ENCODE measurements around the gene TMED5.
"Not testable (repeated sequence)": the region's sequence is repeated elsewhere in the genome, so short reads cannot be mapped to it uniquely, and the experiment has no call there.

Gene TMED5

GRCh38 chr1:93179886-93180722 is at the start of gene TMED5:
TMED5 (minus strand) TSS chr1:93180413; CDS start chr1:93180242, 171 bp downstream.
- in situ Hi-C loops (cut with MboI; ENCODE audit: low sequenced_read_pairs): no loop called here

- in situ Hi-C loops (cut with MboI; ENCODE audit: low sequenced_read_pairs): no loop called here
These were observed 42.9 kb upstream of the TMED5 start for GRCh38 chr1:93223023-93223675.

GRCh38 chr1:93221913-93222312 is 41.7 kb upstream of the TMED5 start:
- in situ Hi-C loops (cut with MboI; ENCODE audit: low sequenced_read_pairs): no loop called here

- in situ Hi-C loops (cut with MboI; ENCODE audit: low sequenced_read_pairs): not testable (repeated sequence)
These were observed 40.5 kb upstream of the TMED5 start for GRCh38 chr1:93220716-93221115.

- in situ Hi-C loops (cut with MboI; ENCODE audit: low sequenced_read_pairs): no loop called here
These were observed 39.2 kb upstream of the TMED5 start for GRCh38 chr1:93219443-93219842.

GRCh38 chr1:93215322-93215721 is 35.1 kb upstream of the TMED5 start:
- in situ Hi-C loops (cut with MboI; ENCODE audit: low sequenced_read_pairs): no loop called here

- in situ Hi-C loops (cut with MboI; ENCODE audit: low sequenced_read_pairs): no loop called here
These were observed 27.0 kb upstream of the TMED5 start for GRCh38 chr1:93207211-93207610.

GRCh38 chr1:93206567-93206954 is 26.3 kb upstream of the TMED5 start:
- in situ Hi-C loops (cut with MboI; ENCODE audit: low sequenced_read_pairs): no loop called here

GRCh38 chr1:93205892-93206566 is 25.8 kb upstream of the TMED5 start:
- in situ Hi-C loops (cut with MboI; ENCODE audit: low sequenced_read_pairs): no loop called here

- in situ Hi-C loops (cut with MboI; ENCODE audit: low sequenced_read_pairs): no loop called here
These were observed 20.5 kb upstream of the TMED5 start for GRCh38 chr1:93200714-93201113.

- in situ Hi-C loops (cut with MboI; ENCODE audit: low sequenced_read_pairs): no loop called here
These were observed 19.9 kb upstream of the TMED5 start for GRCh38 chr1:93200086-93200620.

- in situ Hi-C loops (cut with MboI; ENCODE audit: low sequenced_read_pairs): no loop called here
These were observed 18.9 kb upstream of the TMED5 start for GRCh38 chr1:93199150-93199549.

- in situ Hi-C loops (cut with MboI; ENCODE audit: low sequenced_read_pairs): no loop called here
These were observed 16.4 kb upstream of the TMED5 start for GRCh38 chr1:93196591-93196990.

- in situ Hi-C loops (cut with MboI; ENCODE audit: low sequenced_read_pairs): no loop called here
These were observed 14.2 kb upstream of the TMED5 start for GRCh38 chr1:93194231-93194990.

- in situ Hi-C loops (cut with MboI; ENCODE audit: low sequenced_read_pairs): no loop called here
These were observed 10.2 kb upstream of the TMED5 start for GRCh38 chr1:93190432-93190831.

- in situ Hi-C loops (cut with MboI; ENCODE audit: low sequenced_read_pairs): no loop called here
These were observed 6.5 kb upstream of the TMED5 start for GRCh38 chr1:93186667-93187066.

- in situ Hi-C loops (cut with MboI; ENCODE audit: low sequenced_read_pairs): no loop called here
These were observed 755 bp upstream of the TMED5 start, which contains the start of gene CCDC18 for GRCh38 chr1:93180723-93181613. CCDC18 (plus strand) TSS chr1:93180724; CDS start chr1:93183362, 2,638 bp downstream.

GRCh38 chr1:93178418-93178817 is 1.8 kb downstream of the TMED5 start:
- in situ Hi-C loops (cut with MboI; ENCODE audit: low sequenced_read_pairs): no loop called here

- in situ Hi-C loops (cut with MboI; ENCODE audit: low sequenced_read_pairs): no loop called here
These were observed 2.2 kb downstream of the TMED5 start for GRCh38 chr1:93177991-93178390.

GRCh38 chr1:93174638-93175037 is 5.6 kb downstream of the TMED5 start:
- in situ Hi-C loops (cut with MboI; ENCODE audit: low sequenced_read_pairs): not testable (repeated sequence)
